Epithelial cell of esophagus (primary cell): ENCODE measurements around the gene CLPTM1.

Experiments
- DNase-seq: peaks from one replicate; pipeline ENCODE4 v3.0.0; 2010; ENCODE audit warnings: low read depth
- H3K4me3 ChIP-seq: 2 replicates; pipeline ENCODE4 v1.5.1; 2011; ENCODE audit warnings: mild to moderate bottlenecking, low read length, control low read depth
- TF ChIP-seq, protein P1 (sequence below): IDR thresholded peaks from 2 replicates; pipeline ENCODE4 v1.5.1; 2011; ENCODE audit warnings: low read depth, mild to moderate bottlenecking, low read length, control low read depth, inconsistent platforms; ENCODE audit not compliant: insufficient read depth; ENCODE audit errors: missing control alignments

CLPTM1 gene

GRCh38 chr19:44930088-44930487 lies 25.1 kb upstream of the CLPTM1 start:
- H3K4me3 ChIP-seq = no peak overlapping the region
- TF ChIP-seq, protein P1, sequence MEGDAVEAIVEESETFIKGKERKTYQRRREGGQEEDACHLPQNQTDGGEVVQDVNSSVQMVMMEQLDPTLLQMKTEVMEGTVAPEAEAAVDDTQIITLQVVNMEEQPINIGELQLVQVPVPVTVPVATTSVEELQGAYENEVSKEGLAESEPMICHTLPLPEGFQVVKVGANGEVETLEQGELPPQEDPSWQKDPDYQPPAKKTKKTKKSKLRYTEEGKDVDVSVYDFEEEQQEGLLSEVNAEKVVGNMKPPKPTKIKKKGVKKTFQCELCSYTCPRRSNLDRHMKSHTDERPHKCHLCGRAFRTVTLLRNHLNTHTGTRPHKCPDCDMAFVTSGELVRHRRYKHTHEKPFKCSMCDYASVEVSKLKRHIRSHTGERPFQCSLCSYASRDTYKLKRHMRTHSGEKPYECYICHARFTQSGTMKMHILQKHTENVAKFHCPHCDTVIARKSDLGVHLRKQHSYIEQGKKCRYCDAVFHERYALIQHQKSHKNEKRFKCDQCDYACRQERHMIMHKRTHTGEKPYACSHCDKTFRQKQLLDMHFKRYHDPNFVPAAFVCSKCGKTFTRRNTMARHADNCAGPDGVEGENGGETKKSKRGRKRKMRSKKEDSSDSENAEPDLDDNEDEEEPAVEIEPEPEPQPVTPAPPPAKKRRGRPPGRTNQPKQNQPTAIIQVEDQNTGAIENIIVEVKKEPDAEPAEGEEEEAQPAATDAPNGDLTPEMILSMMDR = no peak
- no peak for DNase-seq

DNA sequence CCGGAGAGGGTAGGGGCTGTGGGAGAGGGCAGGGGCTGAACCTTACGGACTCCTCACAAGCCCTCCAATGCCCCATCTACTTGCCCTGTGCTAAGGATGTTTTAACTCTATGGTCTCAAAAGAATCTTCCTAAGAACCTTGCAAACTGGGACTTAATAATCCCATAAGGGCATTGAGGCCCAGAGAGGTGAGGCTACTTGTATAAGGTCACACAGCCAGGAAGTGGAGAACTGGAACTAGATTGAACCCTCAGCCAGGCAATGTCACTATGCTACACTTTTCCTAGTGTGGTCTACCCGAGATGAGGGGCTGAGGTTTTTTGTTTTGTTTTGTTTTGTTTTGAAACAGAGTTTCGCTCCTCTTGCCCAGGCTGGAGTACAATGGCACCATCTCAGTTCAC lies 23.6 kb upstream of the CLPTM1 start:
- no peak overlapping the region for H3K4me3 ChIP-seq
- TF ChIP-seq, protein P1 = no peak
- DNase-seq = no peak

- no peak overlapping the region for H3K4me3 ChIP-seq
- peak; percentile 42 for DNase-seq
- TF ChIP-seq, protein P1 = no peak
Measured at GRCh38 chr19:44939668-44940067, 15.5 kb upstream of the CLPTM1 start.

- no peak for DNase-seq
- no peak within 1 kb of the TSS for H3K4me3 ChIP-seq
- TF ChIP-seq, protein P1 = no peak
Measured at GRCh38 chr19:44942067-44942571, 13.1 kb upstream of the CLPTM1 start, which contains the start of gene APOC4. Gene APOC4 (plus strand): TSS chr19:44942237. CDS start chr19:44942278, 41 bp downstream.

GRCh38 chr19:44943801-44944249 lies 11.4 kb upstream of the CLPTM1 start:
- H3K4me3 ChIP-seq = no peak overlapping the region
- no peak for DNase-seq
- TF ChIP-seq, protein P1 = no peak

GRCh38 chr19:44947041-44947581 lies 8.1 kb upstream of the CLPTM1 start:
- DNase-seq = no peak
- H3K4me3 ChIP-seq = no peak overlapping the region
- TF ChIP-seq, protein P1 = no peak

- H3K4me3 ChIP-seq = no peak overlapping the region
- TF ChIP-seq, protein P1 = no peak
- no peak for DNase-seq
Measured at GRCh38 chr19:44948237-44948636, 6.9 kb upstream of the CLPTM1 start.
